GM19372 (cell line): ENCODE data around the gene DSCAM.

Source experiments
- ATAC-seq: cut with Tn5 transposase; IDR thresholded peaks from one replicate; pipeline ENCODE4 v1.9.1; 2021; ENCODE audit warnings: mild to moderate bottlenecking, low read depth, moderate library complexity; ENCODE audit not compliant: unreplicated experiment

Gene DSCAM

DNA sequence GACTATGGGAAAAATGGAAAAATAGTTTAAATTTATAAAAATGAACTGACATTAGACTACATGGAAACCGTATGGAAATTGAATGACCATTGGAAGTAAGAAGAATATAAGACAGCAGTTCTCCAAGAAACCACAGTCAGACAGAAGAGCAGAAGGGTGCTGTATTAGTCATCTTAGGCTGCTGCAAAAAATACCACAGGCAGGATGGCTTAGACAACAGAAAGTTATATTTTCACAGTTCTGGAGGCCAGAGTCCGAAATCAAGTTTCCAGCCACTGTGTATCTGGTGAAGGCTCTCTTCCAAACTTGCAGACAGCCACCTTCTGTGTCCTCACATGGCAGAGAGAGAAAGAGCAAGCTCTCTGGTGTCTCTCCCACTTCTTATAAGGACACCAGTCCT, 175.2 kb downstream of the DSCAM start:
- no peak for ATAC-seq

DNA sequence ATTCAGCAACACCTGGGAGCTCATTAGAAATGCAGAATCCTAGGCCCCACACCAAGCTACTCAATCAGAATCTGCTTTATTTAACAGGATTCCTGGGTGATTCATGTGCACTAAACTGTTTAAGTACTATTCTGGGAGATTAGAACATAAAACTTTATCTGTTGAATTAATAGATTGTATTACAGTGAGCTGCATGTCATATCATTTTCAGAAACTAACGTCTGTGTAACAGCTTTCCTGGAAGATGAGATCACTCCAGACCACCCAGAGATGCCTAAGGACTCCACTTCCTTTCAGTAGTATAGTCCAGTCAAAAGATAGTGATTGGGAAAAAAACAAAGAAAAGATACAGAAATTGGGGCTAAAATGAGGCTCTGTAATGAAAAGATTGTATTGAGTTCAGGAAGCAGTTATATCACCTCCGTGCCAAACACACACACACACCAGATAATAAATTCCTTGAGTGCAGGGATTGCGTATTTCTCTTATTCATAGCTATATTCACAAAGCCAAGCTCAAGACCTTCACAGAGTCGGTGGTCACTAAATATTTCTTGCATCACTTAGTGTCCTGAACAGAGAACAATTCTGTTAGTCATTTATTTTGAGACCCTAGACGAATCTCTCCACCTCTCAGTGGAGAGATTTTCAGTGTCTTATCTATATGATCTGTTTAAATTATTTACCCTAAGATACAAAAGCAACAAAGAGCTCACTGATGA, 178.2 kb downstream of the DSCAM start:
- no peak for ATAC-seq

DNA sequence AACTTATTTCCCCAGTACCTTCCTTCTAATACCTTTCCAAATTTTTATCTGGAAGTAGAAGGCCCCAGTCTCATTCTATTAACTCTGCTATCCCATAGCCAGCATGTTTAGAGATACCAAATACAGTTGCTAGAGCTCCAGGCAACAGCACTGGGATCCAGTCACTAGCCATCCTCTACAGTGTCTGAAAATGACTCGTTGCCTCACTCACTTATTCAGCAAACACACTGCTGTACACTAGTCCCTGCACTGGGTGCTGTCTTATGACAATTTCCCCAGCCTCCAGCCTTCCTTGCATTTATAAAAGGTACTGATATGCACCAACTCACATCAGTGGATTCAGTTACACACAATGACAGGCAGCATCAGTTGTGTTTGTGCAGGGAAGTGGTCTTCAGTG, 179.0 kb downstream of the DSCAM start:
- ATAC-seq, result no peak

DNA sequence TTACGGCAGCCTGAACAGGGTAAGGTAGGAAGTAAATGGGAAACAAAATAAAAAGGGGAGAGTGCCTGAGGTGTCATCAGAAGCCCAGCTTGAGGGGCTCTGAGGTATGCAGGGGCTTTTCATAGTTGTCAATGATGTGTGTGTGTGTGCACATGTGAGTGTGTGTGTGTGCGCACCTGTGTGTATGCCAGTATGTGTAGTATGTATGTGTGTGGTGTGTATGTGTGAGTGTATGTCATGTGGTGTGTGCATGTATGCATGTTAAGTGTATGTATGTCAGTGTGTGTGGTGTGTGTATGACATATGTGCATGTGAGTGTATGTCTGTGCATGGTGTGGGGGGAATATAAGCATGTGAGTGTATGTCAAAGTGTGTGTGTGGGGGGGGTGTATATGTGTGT, 184.1 kb downstream of the DSCAM start:
- no peak for ATAC-seq

DNA sequence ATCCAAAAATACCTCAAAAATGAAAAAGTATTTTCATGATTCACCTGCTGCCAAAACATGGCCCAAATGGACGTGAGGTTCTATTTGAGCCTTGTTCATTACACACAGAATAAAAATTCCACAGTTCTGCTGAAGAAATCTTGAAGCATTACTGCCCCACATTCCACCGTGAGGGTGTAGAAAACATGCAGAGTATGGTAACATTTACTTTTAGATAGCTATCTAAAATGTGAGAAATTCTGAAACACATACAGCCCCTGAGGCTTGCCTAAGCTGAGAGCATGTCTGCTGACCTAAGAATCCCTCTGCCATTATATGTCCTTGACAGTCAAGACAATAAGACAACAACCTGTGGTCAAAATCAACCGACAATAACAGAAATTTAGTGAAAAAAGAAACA, 186.5 kb downstream of the DSCAM start:
- ATAC-seq, result no peak

DNA sequence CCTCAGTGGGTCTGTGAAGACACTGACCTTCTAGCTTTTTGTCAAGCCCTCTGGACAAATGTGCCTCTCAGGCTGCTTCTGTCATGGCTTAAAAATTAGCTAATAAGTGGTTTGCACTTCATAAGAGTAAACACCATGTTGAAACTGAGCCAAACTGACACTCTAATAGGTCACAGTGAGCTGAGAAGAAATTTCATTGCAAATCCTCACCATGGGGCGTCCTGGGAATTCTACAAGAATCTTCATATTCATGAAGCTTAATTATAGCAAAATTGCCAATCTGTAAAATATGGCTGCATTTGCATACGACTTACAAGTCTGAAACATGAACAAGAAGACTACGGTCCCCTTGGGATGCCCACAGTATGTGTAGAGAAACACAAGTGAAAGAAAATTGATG, 188.6 kb downstream of the DSCAM start:
- no peak for ATAC-seq

DNA sequence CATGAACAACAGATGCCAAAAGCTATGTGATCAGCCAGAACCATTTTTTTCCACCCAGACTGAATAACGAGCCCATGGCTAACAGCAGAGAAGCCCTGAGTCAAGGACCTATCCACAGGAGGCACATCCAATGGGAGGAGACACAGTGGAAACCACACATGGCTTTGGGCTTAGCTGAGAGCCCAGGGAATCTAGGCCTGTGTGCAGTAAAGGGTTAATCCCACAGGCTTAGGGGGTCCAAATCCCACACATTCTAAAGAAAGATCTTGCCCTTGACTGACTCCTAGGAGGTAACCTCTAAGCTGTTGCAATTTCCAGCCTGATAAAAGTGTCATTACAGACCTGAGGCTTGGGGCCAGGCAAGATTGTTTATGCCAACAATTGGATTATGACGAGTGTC, 194.5 kb downstream of the DSCAM start:
- ATAC-seq, result no peak

DNA sequence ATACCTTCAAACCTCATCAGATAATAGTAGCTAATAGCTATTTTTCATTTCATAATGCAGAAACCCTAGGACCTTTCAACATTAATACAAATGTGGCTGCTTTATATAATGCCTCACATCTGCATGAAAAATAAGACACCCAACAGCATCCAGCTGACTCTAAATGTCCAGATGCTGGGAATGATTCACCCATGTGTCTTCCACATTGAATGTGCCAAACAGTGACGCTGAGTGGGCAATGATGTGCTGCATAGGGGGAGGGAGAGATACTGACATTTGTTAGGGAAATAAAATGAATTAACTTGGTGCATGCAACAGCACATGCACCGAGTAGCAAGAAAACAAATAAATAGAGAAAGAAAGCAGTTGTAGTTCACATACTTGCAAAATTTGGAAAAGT, 199.3 kb downstream of the DSCAM start:
- no peak for ATAC-seq

DNA sequence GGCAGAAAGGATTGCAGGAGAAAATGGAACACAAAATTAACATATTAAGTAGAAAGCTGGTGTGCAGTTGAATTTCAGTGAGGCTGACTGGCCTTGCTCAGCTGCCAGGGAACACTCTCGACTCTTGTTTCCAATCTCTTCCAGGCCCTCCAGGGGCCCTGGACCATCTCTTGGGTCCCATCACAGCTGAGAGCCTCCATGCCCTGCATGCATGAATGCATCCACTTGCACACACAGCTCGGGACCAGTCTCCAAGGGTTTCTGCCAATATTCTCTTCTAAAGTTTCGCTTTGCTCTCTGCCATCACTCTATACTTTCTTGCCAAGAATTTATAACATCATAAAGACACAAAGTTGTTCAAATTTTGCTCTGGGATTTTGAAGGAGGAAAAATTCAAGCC, 200.3 kb downstream of the DSCAM start:
- ATAC-seq, result no peak

DNA sequence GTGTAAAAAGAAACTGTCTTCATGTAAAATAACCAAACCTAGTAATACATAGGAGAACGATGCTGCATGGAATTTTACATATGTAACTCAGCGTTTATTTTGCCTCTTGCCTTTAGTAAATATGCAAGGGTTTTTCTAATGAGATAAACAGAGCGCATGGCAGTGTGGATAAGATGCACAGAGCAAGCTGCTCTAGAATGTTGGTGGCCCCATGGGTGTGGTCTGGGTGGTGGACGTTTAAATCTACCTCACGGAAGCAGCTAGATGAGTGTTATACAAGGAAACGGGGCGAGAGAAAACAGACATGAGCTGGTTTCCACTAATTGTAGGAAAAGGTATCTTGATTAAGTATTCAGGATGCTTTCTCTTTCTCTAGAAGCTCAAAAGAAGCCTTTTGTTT, 205.9 kb downstream of the DSCAM start:
- no peak for ATAC-seq

DNA sequence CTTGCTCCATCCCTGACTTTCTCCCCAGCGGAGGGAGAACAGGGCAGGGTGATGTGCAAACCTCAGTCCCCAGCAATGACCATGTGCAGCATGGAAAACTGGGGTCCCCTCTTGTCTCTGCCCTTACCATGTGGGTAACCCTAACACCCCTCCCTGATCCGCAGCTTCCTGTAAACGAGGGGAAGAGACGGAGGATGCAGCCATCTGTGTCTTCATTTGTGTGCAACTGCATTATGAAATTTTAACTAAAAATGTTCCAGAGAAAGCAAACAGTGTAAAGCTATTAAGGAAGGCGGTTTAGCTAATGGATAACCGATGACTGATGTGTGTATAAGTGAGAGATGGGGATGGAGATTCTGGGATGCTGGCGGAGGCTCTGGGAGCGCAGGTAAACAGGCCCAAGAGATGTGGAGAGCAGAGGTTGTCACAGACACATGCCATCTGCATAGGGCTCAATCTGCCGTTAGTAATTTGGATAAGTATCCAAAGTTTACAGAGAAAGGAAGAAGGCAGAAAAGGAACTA, 206.6 kb downstream of the DSCAM start:
- ATAC-seq, result no peak

DNA sequence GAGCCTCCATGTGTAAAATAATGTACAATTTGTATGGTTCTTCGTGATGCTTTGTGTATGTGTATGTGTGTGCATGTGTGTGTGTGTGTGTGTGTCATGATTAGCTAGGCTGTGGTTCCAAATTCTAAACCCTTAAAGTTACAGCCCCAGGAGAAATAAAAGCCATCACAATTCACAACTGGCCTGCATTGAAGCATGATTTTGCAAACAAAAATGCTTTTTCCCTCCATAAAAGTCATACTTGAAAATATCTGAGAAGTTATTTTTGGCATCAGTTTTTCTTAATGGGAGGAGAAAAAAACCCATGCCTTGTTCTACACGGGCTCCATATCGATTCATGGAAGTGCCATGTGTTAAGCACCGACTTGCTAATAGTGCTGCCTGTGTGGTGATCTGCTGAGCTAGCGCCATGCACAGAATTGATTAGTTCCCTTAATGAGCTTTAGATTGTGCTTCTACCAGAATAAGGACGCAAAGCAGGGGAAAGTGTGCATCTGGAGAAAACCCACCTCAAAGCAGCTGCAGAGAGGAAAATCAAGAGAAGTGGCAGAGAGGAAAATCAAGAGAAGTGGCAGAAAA, 207.3 kb downstream of the DSCAM start:
- no peak for ATAC-seq

DNA sequence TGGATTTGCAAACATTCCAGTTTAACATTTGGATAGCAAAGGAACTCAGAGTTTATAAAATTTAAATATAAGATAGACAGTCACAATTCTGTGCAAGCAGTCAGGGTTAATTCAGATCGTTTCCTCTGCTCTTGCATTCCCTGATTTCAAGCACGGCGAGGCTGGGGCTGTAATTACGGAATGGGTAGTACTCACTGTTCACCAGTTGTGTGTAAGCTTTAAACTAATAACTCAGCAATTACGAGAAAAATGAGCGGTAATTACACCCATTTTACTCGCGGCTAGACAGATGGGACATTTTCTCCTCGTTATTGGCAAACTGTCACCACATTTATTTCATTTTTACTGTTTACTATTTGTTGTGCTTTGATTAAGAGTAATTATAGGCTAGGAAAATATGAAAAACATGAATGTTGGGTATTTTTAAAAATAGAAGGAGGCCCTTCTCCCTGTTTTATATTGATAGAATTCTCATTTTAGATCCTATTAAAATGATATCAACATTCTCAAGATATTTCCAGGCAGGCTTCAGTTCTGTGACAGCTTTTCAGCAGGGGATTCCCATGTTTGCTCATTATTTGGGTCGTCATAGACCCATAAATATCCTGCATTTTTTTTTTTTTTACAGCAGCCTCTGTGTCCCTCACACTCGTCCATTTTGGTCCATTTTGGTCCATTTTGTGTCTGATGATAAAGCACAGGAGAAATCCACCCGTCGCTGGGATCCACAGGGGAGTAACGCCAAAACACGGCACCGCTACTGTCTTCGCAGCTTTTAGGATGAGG, 208.3 kb downstream of the DSCAM start:
- no peak for ATAC-seq

DNA sequence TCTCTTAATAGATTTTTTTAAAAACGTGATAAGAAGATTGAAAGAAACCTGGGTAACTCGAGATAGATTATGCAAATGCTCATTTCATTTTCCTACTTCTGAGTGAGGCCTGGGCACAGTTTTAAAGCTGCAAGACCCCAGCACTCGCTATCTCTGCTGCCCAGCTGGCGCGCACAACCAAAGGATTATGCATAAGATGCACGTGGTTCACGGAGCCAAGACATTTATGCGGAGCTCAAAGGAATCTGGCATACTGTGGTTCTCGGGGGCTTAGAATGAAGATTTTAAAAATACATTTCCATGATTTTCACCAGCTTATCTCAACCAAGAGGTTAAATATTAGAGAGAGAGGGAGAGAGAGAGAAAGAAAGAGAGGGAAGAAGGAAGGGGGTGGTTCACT, 210.9 kb downstream of the DSCAM start:
- ATAC-seq, result no peak

DNA sequence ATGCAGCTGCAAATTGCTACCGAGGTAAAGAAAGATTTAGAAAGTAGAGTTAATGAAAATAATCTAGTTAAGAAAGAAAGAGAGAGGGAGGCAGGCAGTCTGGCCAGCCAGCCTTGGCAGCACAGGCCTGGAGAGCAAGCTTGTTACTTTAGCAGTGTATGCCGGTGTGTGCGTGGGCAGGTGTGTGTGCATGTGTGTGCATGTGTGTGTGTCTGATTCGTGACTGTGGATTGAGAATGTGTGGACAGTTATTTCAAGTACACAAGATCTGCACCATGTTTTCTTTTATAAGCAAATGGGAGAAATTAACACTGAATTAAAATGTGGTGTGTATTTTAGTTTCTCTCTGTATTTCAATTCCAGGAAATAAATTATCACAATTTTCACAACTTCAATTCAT, 211.6 kb downstream of the DSCAM start:
- ATAC-seq, result no peak

DNA sequence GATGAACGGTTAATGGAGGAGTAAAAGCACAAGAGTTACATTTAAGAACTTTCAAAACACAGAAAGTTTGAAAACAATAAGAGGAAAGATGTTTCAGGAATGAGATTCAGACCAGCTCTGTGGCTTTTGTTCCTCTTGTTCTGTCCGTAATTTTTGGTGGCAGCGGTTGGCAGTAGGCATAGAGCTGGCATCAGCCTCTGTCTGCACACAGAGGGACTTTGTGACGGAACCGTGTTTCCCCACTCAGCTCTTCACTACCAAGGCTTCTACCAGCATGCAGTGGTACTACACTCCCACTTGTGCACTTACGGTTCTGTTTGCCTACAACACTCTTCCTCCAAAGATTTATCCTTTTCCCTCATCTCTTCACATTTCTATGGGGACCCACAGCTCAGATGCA, 212.8 kb downstream of the DSCAM start:
- ATAC-seq, result no peak

DNA sequence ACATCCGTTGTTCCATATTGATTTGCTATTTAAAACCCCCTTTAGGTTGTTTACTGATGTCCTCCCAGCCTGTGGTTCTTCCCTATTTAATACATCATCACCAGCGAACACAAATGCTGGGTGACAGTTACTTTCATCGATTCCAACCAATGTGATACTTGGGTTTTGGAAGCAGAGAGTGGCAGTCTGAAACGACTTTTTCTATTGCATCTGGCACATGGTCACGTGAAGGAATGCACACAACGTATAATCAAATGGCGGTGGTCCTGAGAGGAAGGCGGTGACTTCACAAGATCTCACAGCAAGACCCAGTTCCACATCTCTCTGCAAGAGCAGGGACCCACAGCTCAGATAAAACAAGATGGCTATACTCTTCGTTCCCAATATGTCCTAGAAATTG, 213.9 kb downstream of the DSCAM start:
- no peak for ATAC-seq

DNA sequence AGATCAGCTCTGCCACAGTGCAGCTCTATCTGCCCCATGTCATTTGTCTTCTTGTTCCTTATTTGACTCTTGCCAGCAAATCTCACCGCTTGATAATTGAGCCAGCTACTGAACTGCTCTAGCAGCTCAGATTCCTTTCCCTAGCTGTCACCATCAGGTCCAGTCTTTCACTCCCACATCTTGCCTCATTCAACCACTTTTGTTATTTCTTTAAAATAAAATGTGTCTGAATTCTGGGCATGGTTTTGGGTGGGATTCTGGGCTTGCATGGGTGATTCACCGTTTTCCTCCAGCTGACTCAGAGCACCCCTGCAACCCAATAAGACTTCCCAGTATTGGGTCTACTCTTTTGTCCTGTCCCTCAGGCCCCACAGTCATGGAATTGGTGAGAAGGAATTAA, 215.7 kb downstream of the DSCAM start:
- ATAC-seq, result no peak

DNA sequence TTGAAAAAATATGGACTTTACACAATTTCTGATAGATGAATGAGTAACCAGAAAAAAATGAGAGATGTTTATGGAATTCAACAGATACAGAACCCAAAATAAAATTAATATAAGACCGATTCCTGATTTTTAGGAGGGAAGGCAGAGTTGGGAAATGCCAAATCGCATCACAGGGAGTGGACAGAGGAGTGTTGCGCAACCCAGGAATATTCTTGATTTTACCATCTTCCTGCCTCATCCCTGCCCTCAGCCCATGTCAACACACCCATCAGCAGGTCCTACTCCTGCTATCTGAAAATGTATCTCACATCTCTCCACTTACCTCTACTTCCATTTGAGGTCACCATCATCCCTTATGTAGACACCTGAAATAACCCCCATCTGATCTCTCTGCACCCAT, 221.0 kb downstream of the DSCAM start:
- no peak for ATAC-seq

DNA sequence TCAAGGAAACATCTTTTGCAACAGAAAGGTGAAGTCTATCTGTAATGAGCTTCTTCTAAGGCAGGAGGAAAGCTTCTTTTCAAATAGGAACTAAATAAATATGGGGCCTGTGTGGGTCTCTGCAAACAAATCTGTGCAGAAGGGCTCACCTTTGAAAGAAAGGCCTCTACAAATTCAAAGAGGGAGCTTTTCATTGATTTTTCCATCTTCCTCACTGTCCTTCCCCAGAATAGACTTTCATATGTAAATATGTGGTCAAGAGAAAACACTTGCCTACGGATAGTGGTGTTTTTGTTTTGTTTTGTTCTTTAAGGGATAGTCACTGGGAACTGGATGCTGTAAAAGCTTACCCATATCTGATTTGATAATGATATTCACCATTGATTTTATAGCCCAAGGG, 223.4 kb downstream of the DSCAM start:
- no peak for ATAC-seq

DNA sequence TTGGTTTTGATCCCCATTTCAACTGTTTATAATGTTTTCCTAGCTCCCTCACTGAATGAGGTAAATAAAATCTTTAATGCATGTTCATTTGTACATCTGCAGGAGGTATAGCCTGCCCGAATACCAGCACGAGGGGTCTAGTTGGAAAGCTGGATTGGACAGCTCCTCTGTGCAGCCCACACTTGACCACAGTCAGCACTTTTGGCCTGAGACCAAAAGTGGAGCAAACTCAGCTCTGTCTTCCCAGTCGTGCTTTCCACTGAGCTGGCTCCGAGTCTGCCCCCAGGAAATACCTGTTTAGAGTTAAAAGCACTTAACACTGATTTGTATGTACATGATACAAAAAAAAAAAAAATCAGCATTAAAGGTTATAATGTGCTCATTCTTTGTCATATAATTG, 224.4 kb downstream of the DSCAM start:
- no peak for ATAC-seq
